H9 (cell line): ENCODE measurements around the gene LEF1. TPM values are rescaled to one million over a fixed set of nuclear protein-coding genes. Genes with fewer than 3 reads are reported as not detected.

Experiments
- DNase-seq: peaks from one replicate; pipeline ENCODE4 v3.0.0-alpha.2; 2017
- H2AFZ ChIP-seq: one replicate; pipeline ENCODE4 v1.6.1; 2013; ENCODE audit warnings: mild to moderate bottlenecking, low read length, control low read depth, moderate library complexity
- H2AK5ac ChIP-seq: 2 replicates; pipeline ENCODE4 v1.6.1; 2013; ENCODE audit warnings: low read length, control low read depth, mixed read lengths; ENCODE audit not compliant: insufficient read length
- H2BK120ac ChIP-seq: one replicate; pipeline ENCODE4 v1.6.1; 2013; ENCODE audit warnings: low read depth, mild to moderate bottlenecking, low read length, control low read depth, inconsistent platforms; ENCODE audit not compliant: poor library complexity, severe bottlenecking
- H2BK12ac ChIP-seq: 2 replicates; pipeline ENCODE4 v1.6.1; 2013; ENCODE audit warnings: low read length, control low read depth, mixed read lengths, low read depth; ENCODE audit not compliant: insufficient read length
- H2BK15ac ChIP-seq: 2 replicates; pipeline ENCODE4 v1.6.1; 2013; ENCODE audit warnings: low read depth, low read length, control low read depth
- H2BK20ac ChIP-seq: one replicate; pipeline ENCODE4 v1.6.1; 2013; ENCODE audit warnings: low read depth, mild to moderate bottlenecking, low read length, control low read depth, inconsistent platforms; ENCODE audit not compliant: poor library complexity, severe bottlenecking
- H2BK5ac ChIP-seq: 2 replicates; pipeline ENCODE4 v1.6.1; 2013; ENCODE audit warnings: low read length, control low read depth, mixed read lengths; ENCODE audit not compliant: insufficient read length
- H3K14ac ChIP-seq: 2 replicates; pipeline ENCODE4 v1.6.1; 2013; ENCODE audit warnings: low read length, control low read depth; ENCODE audit not compliant: insufficient read depth
- H3K18ac ChIP-seq: 2 replicates; pipeline ENCODE4 v1.6.1; 2013; ENCODE audit warnings: low read depth, mild to moderate bottlenecking, mixed read lengths, low read length, control low read depth; ENCODE audit not compliant: insufficient read length
- H3K23ac ChIP-seq: 2 replicates; pipeline ENCODE4 v1.6.1; 2013; ENCODE audit warnings: low read length, control low read depth, mixed read lengths, low read depth; ENCODE audit not compliant: insufficient read length
- H3K23me2 ChIP-seq: 2 replicates; pipeline ENCODE4 v1.6.1; 2013; ENCODE audit warnings: low read depth, mild to moderate bottlenecking, mixed read lengths, low read length, control low read depth; ENCODE audit not compliant: insufficient read length, poor library complexity, severe bottlenecking
- H3K27ac ChIP-seq: 2 replicates; pipeline ENCODE4 v1.5.1; 2013; ENCODE audit warnings: low read length, control low read depth, mixed read lengths, low read depth; ENCODE audit not compliant: insufficient read length
- H3K27me3 ChIP-seq: 2 replicates; pipeline ENCODE4 v1.6.1; 2013; ENCODE audit warnings: low read length, control low read depth, inconsistent platforms; ENCODE audit not compliant: insufficient read depth
- H3K4ac ChIP-seq: 2 replicates; pipeline ENCODE4 v1.6.1; 2013; ENCODE audit warnings: low read depth, mild to moderate bottlenecking, control low read depth, inconsistent platforms, low read length, moderate library complexity
- H3K4me1 ChIP-seq: 2 replicates; pipeline ENCODE4 v1.6.1; 2013; ENCODE audit warnings: low read length, control low read depth, inconsistent platforms; ENCODE audit not compliant: insufficient read depth
- H3K4me2 ChIP-seq: 2 replicates; pipeline ENCODE4 v1.6.1; 2013; ENCODE audit warnings: low read length, control low read depth, mixed read lengths; ENCODE audit not compliant: insufficient read length, insufficient read depth
- H3K56ac ChIP-seq: 2 replicates; pipeline ENCODE4 v1.6.1; 2013; ENCODE audit warnings: low read depth, mild to moderate bottlenecking, mixed read lengths, low read length, control low read depth; ENCODE audit not compliant: insufficient read length
- H3K79me1 ChIP-seq: 2 replicates; pipeline ENCODE4 v1.6.1; 2013; ENCODE audit warnings: low read depth, mild to moderate bottlenecking, moderate library complexity, low read length, control low read depth, inconsistent platforms; ENCODE audit not compliant: insufficient read depth, poor library complexity, severe bottlenecking
- H3K79me2 ChIP-seq: 2 replicates; pipeline ENCODE4 v1.6.1; 2013; ENCODE audit warnings: low read length, control low read depth, inconsistent platforms; ENCODE audit not compliant: insufficient read depth
- H3K9ac ChIP-seq: 2 replicates; pipeline ENCODE4 v1.6.1; 2013; ENCODE audit warnings: low read length, control low read depth, mixed read lengths; ENCODE audit not compliant: insufficient read length; ENCODE audit errors: extremely low read depth
- H3K9me3 ChIP-seq: one replicate; pipeline ENCODE4 v1.6.1; 2013; ENCODE audit warnings: low read depth, low read length, inconsistent platforms; ENCODE audit not compliant: control insufficient read depth
- H3T11ph ChIP-seq: one replicate; pipeline ENCODE4 v1.6.1; 2013; ENCODE audit warnings: mild to moderate bottlenecking, low read length, control low read depth, inconsistent platforms
- H4K20me1 ChIP-seq: one replicate; pipeline ENCODE4 v1.6.1; 2013; ENCODE audit not compliant: control insufficient read depth, insufficient read length, insufficient read depth
- H4K5ac ChIP-seq: 2 replicates; pipeline ENCODE4 v1.6.1; 2013; ENCODE audit warnings: low read depth, mild to moderate bottlenecking, mixed read lengths, low read length, control low read depth; ENCODE audit not compliant: insufficient read length
- H4K8ac ChIP-seq: replicated peaks from 2 replicates; pipeline ENCODE4 v1.6.1; 2013; ENCODE audit warnings: low read length, control low read depth, mixed read lengths, low read depth; ENCODE audit not compliant: insufficient read length
- H4K91ac ChIP-seq: 2 replicates; pipeline ENCODE4 v1.6.1; 2013; ENCODE audit warnings: low read depth, mild to moderate bottlenecking, moderate library complexity, mixed read lengths, low read length, control low read depth; ENCODE audit not compliant: insufficient read length
- H3K27ac Mint-ChIP-seq, 3 experiments: 2 replicates in 2 of 3; 3 replicates in 1 of 3; pipeline ENCODE4 v1.8.0; 2020 to 2021; ENCODE audit warnings: mixed read lengths in 3 of 3, mild to moderate bottlenecking in 1 of 3, moderate library complexity in 1 of 3
- H3K27me3 Mint-ChIP-seq: 2 replicates; pipeline ENCODE4 v1.8.0; 2021; ENCODE audit warnings: low read depth, mild to moderate bottlenecking, moderate library complexity, mixed read lengths
- H3K36me3 Mint-ChIP-seq, 3 experiments: 2 replicates in 2 of 3; 3 replicates in 1 of 3; pipeline ENCODE4 v1.8.0; 2020 to 2021; ENCODE audit warnings: low read depth in 3 of 3, mixed read lengths in 3 of 3; ENCODE audit not compliant: insufficient read depth in 1 of 3
- H3K4me1 Mint-ChIP-seq, 2 experiments: 2 replicates each; pipeline ENCODE4 v1.8.0; 2020; ENCODE audit warnings: mixed read lengths in 2 of 2
- H3K4me3 Mint-ChIP-seq, 2 experiments: 2 replicates in 1 of 2; 3 replicates in 1 of 2; pipeline ENCODE4 v1.8.0; 2020 to 2021; ENCODE audit warnings: mild to moderate bottlenecking in 2 of 2, mixed read lengths in 2 of 2, moderate library complexity in 1 of 2
- H3K9me3 Mint-ChIP-seq, 2 experiments: 2 replicates in 1 of 2; 3 replicates in 1 of 2; pipeline ENCODE4 v1.8.0; 2020; ENCODE audit warnings: mild to moderate bottlenecking in 2 of 2, mixed read lengths in 2 of 2, moderate library complexity in 1 of 2
- WGBS: extraction: QIAGEN DNeasy Blood & Tissue Kit; methylation state at CpG from one replicate; pipeline ENCODE4 v1.1.7; 2013; ENCODE audit warnings: missing lambda C conversion rate, low lambda C conversion rate, mixed read lengths; ENCODE audit not compliant: insufficient read length; ENCODE audit errors: extremely low coverage; 5-methylcytosine and 5-hydroxymethylcytosine counted together
- total RNA-seq: library from RNA; stranded (reverse); gene quantifications from 2 replicates; pipeline ENCODE4 v1.2.1, GENCODE V29; 2021
- TF ChIP-seq, protein P1 (sequence below): fragments of 200-600 bp; sonication (generic); conservative IDR thresholded peaks from 3 replicates; pipeline ENCODE4 v1.8.0; 2021; ENCODE audit warnings: antibody characterized with exemption, mild to moderate bottlenecking

Gene LEF1
- total RNA-seq, 1 experiment from 2014 or later = 2.5 TPM

DNA sequence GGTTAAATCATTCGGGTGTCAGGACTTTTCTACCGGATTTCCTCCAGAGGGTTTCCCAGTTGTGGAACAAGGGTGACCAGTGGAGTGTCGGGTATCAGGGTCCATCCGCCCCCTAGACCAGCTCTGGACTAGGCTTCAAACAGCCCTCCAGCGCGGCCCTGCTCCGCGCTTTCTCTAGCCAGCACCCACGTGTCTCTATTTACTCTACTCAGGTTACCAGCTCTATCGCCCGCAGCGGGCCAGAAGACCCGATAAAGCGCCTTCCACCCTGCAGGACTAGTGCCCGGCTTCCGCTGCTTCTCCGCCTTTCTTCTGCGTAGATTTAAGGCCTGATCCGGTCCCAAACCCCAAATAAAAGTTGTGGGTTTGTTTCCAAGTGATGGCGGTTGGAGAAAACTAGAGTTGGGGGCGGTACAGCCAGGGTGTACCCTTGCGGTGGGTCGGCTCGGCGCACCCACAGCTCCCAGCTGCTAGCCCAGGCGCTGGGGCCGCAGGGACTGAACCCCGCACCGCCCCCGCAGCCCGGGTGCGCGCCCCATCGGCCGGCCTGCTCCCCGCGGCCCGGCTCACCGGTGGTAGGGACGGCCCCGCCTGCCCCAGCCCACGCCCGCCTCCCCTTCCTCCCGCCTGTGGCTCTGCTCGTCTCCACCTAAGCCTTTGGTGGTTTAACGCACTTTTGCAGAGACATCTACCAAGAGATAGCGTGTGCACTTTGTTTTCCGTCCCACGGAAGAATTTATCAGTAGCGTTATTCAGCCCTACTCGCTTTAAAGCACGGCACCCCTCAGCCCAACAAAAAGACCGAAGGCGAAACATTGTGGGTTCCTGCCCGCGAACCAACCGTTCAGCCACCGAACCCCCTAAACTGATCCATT lies 2.1 kb downstream of the LEF1 start:
- Histone ChIP-seq H2BK15ac (no peak overlapping the region), H4K91ac (no peak overlapping the region), H3K23me2 (peaks cover 32% of the 10 kb centered on the region), H3K4ac (no peak overlapping the region), H3K9ac (no peak overlapping the region), H3K14ac (no peak overlapping the region), H4K5ac (no peak overlapping the region), H2BK12ac (no peak overlapping the region), H4K20me1 (no peaks in the 10 kb centered on the region), H2BK5ac (no peak overlapping the region), H3K56ac (no peak overlapping the region), H2AFZ (no peak overlapping the region), H3K27me3 (peaks cover 69% of the 10 kb centered on the region), H2AK5ac (no peak overlapping the region), H3K79me1 (no peaks in the 10 kb centered on the region), H3K4me1 (peaks cover 4% of the 10 kb centered on the region), H2BK120ac (no peak overlapping the region), H3K18ac (no peak overlapping the region), H2BK20ac (no peak overlapping the region), H3T11ph (no peak overlapping the region), H3K79me2 (no peaks in the 10 kb centered on the region), H3K23ac (no peak overlapping the region), H3K27ac (no peak overlapping the region), H3K4me2 (peak overlapping the region; percentile 89), H4K8ac (no peak overlapping the region), H3K9me3 (no peaks in the 10 kb centered on the region)
- peak; percentile 85 for DNase-seq
- no peak overlapping the region for H3K27ac Mint-ChIP-seq
- H3K36me3 Mint-ChIP-seq = peaks cover 0 to 1% (median 0%) of the 10 kb centered on the region in 3 experiments; a peak in 1 of 7 replicates
- peaks cover 98% of the 10 kb centered on the region for H3K27me3 Mint-ChIP-seq
- no CpG with 5 or more reads among the region's 58 CpGs for WGBS
- peak overlapping the region; percentile 69 to 91 for H3K4me3 Mint-ChIP-seq
- H3K4me1 Mint-ChIP-seq = peaks cover 37 to 46% of the 10 kb centered on the region in 2 experiments
- peaks cover 0 to 6% of the 10 kb centered on the region in 2 experiments; a peak in 3 of 5 replicates for H3K9me3 Mint-ChIP-seq
- TF ChIP-seq, protein P1, sequence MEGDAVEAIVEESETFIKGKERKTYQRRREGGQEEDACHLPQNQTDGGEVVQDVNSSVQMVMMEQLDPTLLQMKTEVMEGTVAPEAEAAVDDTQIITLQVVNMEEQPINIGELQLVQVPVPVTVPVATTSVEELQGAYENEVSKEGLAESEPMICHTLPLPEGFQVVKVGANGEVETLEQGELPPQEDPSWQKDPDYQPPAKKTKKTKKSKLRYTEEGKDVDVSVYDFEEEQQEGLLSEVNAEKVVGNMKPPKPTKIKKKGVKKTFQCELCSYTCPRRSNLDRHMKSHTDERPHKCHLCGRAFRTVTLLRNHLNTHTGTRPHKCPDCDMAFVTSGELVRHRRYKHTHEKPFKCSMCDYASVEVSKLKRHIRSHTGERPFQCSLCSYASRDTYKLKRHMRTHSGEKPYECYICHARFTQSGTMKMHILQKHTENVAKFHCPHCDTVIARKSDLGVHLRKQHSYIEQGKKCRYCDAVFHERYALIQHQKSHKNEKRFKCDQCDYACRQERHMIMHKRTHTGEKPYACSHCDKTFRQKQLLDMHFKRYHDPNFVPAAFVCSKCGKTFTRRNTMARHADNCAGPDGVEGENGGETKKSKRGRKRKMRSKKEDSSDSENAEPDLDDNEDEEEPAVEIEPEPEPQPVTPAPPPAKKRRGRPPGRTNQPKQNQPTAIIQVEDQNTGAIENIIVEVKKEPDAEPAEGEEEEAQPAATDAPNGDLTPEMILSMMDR = no peak; the same call in 2 of the 3 replicates
